Measurements from ENCODE around the gene UTP14C. TPM values are rescaled to one million over a fixed set of nuclear protein-coding genes. Genes with fewer than 3 reads are reported as not detected.

UTP14C gene
- total RNA-seq, 1 experiment from 2014 or later = 11.8 TPM

DNA sequence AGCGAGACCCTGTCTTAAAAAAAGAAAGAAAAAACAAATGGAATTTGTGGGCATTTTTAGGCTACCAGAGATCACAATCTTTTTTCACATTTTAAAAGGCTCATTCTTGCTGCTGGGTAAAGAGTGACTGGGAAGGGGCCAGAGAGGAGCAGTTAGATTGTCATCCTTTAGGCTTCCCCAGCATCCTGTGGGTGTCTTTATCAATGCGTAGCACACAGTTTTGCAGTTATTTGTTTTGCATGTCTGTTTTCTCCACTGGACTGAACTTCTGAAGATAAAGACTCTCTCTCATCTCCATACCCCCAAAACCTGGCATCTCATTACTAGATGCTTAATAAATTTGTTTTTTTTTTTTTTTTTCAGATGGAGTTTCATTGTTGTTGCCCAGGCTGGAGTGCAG is 2.1 kb upstream of the UTP14C start:
- TF ChIP-seq, protein P1, sequence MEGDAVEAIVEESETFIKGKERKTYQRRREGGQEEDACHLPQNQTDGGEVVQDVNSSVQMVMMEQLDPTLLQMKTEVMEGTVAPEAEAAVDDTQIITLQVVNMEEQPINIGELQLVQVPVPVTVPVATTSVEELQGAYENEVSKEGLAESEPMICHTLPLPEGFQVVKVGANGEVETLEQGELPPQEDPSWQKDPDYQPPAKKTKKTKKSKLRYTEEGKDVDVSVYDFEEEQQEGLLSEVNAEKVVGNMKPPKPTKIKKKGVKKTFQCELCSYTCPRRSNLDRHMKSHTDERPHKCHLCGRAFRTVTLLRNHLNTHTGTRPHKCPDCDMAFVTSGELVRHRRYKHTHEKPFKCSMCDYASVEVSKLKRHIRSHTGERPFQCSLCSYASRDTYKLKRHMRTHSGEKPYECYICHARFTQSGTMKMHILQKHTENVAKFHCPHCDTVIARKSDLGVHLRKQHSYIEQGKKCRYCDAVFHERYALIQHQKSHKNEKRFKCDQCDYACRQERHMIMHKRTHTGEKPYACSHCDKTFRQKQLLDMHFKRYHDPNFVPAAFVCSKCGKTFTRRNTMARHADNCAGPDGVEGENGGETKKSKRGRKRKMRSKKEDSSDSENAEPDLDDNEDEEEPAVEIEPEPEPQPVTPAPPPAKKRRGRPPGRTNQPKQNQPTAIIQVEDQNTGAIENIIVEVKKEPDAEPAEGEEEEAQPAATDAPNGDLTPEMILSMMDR (IDR thresholded peaks at IDR 0.05; ENCODE audit: insufficient read depth in 1 of 2, low read depth in 1 of 2, low read length in 1 of 2, severe bottlenecking in 1 of 2, unreplicated experiment in 1 of 2) = no peak
- no peak for DNase-seq
- BruUV-seq (replicated peaks) = no TSS peak
- CTCF ChIA-PET = no interaction called here
- peaks cover 15% of the 10 kb centered on the region for H3K4me1 Mint-ChIP-seq (ENCODE audit: low read depth, unreplicated experiment)
- peaks cover 10% of the 10 kb centered on the region for H3K36me3 ChIP-seq (ENCODE audit: control insufficient read depth, insufficient read depth, low read length)
- no peaks in the 10 kb centered on the region for H3K27me3 ChIP-seq (replicated peaks; ENCODE audit: control insufficient read depth, insufficient read depth, low read length)
- POLR2A ChIA-PET = no interaction called here
- H3K27me3 Mint-ChIP-seq (ENCODE audit: insufficient read depth, unreplicated experiment) = no peaks in the 10 kb centered on the region
- H3K4me1 ChIP-seq = peaks cover 17% of the 10 kb centered on the region
- no peak overlapping the region for H3K4me3 ChIP-seq (ENCODE audit: low read depth, low read length)
- H3K36me3 Mint-ChIP-seq (ENCODE audit: insufficient read depth, unreplicated experiment) = peaks cover 82% of the 10 kb centered on the region
- intact Hi-C loops (cut with micrococcal nuclease; ENCODE audit: unreplicated experiment) = no loop called here
- H3K9me3 Mint-ChIP-seq (ENCODE audit: unreplicated experiment) = peaks cover 24% of the 10 kb centered on the region
- H3K27ac Mint-ChIP-seq (ENCODE audit: unreplicated experiment) = no peak overlapping the region
- no peaks in the 10 kb centered on the region for H3K9me3 ChIP-seq
- no peak overlapping the region for H3K4me3 Mint-ChIP-seq (ENCODE audit: unreplicated experiment)

DNA sequence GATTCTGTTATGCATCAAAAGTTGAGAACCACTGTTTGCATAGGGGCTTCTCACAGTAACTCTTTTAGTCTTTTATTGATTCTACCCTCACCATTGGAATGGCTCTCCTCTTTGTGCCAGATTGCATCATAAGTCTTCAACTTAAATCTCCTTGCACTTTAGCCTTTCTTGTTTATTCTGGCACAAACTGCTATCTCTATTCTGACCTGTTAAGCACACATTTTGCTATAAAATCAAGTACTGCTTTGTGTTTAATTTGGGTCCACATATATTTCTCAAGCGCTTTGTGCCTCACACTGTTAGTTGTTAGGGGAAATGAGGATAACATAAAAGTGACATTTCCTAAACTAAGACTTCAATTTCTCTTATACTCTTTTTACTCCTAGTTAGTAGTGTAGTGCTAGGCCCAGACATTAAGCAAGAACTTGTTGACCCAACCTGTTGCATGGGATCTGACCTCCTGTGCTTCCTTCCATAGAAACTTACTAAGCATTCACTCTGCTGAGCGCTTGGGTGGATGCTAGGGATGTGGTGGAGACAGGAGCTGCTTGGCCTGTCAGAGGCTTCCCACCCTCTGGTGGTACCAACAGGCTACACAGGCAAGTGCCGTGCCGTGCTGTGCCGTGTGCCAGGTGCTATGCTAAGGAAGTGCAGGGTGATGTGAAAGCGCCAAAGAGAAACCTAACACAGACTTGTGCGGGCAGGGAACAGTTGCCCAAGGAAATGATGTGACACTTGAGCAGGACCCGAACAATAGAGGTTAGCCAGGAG is 1.2 kb downstream of the UTP14C start:
- CTCF ChIA-PET = no interaction called here
- no peak overlapping the region for H3K4me3 ChIP-seq (ENCODE audit: low read depth, low read length)
- H3K9me3 Mint-ChIP-seq (ENCODE audit: unreplicated experiment) = peaks cover 50% of the 10 kb centered on the region

DNA sequence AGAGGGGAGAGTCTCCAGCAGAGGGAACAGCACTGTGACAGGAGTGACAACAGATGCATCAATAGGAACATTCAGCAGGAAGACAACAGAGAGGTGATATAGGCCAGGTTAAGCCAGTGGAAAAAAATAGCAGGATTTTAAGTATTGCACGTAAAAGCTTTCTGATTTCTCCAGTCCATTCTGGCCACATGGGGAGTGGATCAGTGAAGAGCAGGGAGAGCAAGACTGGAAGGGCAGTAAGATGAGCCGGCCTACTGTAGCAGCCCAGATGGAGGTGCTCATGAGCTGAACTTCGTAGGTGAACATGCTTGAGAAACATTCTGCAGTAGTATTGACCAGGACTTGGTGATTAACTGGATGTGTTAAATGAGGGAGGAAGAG is 1.7 kb downstream of the UTP14C start:
- H3K9me3 ChIP-seq = no peaks in the 10 kb centered on the region
- H3K36me3 ChIP-seq (ENCODE audit: control insufficient read depth, insufficient read depth, low read length) = peaks cover 10% of the 10 kb centered on the region
- Mint-ChIP-seq H3K36me3 (ENCODE audit: insufficient read depth, unreplicated experiment) (peaks cover 76% of the 10 kb centered on the region), H3K9me3 (ENCODE audit: unreplicated experiment) (peaks cover 51% of the 10 kb centered on the region), H3K27ac (ENCODE audit: unreplicated experiment) (peak overlapping the region; percentile 35), H3K4me1 (ENCODE audit: low read depth, unreplicated experiment) (peaks cover 15% of the 10 kb centered on the region), H3K27me3 (ENCODE audit: insufficient read depth, unreplicated experiment) (no peaks in the 10 kb centered on the region), H3K4me3 (ENCODE audit: unreplicated experiment) (peak overlapping the region; percentile 4)
- ChIA-PET CTCF (no interaction called here), POLR2A (no interaction called here)
- TF ChIP-seq, protein P1 (IDR thresholded peaks at IDR 0.05; ENCODE audit: insufficient read depth in 1 of 2, low read depth in 1 of 2, low read length in 1 of 2, severe bottlenecking in 1 of 2, unreplicated experiment in 1 of 2) = no peak
- no peak for DNase-seq
- peaks cover 17% of the 10 kb centered on the region for H3K4me1 ChIP-seq
- intact Hi-C loops (cut with micrococcal nuclease; ENCODE audit: unreplicated experiment) = no loop called here
- no peaks in the 10 kb centered on the region for H3K27me3 ChIP-seq (replicated peaks; ENCODE audit: control insufficient read depth, insufficient read depth, low read length)
- no peak overlapping the region for H3K4me3 ChIP-seq (ENCODE audit: low read depth, low read length)
- BruUV-seq (replicated peaks) = no TSS peak

More for the DNA sequence above, 1.2 kb downstream of the UTP14C start:
- intact Hi-C loops (cut with micrococcal nuclease; ENCODE audit: unreplicated experiment) = loop anchor here (1.0 kb wide), 2 partner anchors 11 to 13 kb away; partner anchors contain the start of gene ALG11
- Mint-ChIP-seq H3K4me1 (ENCODE audit: low read depth, unreplicated experiment) (peaks cover 15% of the 10 kb centered on the region), H3K27ac (ENCODE audit: unreplicated experiment) (peak overlapping the region; percentile 35), H3K36me3 (ENCODE audit: insufficient read depth, unreplicated experiment) (peaks cover 78% of the 10 kb centered on the region), H3K4me3 (ENCODE audit: unreplicated experiment) (peak overlapping the region; percentile 6), H3K27me3 (ENCODE audit: insufficient read depth, unreplicated experiment) (no peaks in the 10 kb centered on the region)
- Histone ChIP-seq H3K36me3 (ENCODE audit: control insufficient read depth, insufficient read depth, low read length) (peaks cover 10% of the 10 kb centered on the region), H3K9me3 (no peaks in the 10 kb centered on the region), H3K27me3 (replicated peaks; ENCODE audit: control insufficient read depth, insufficient read depth, low read length) (no peaks in the 10 kb centered on the region), H3K4me1 (peaks cover 17% of the 10 kb centered on the region)
- TF ChIP-seq, protein P1 (IDR thresholded peaks at IDR 0.05; ENCODE audit: insufficient read depth in 1 of 2, low read depth in 1 of 2, low read length in 1 of 2, severe bottlenecking in 1 of 2, unreplicated experiment in 1 of 2) = no peak
- BruUV-seq (replicated peaks) = no TSS peak
- POLR2A ChIA-PET = no interaction called here
- DNase-seq = peak in 1 of 2 experiments; percentile 38

Data from Caco-2 (cell line).